ENCODE results near the gene HLCS.

HLCS gene

DNA sequence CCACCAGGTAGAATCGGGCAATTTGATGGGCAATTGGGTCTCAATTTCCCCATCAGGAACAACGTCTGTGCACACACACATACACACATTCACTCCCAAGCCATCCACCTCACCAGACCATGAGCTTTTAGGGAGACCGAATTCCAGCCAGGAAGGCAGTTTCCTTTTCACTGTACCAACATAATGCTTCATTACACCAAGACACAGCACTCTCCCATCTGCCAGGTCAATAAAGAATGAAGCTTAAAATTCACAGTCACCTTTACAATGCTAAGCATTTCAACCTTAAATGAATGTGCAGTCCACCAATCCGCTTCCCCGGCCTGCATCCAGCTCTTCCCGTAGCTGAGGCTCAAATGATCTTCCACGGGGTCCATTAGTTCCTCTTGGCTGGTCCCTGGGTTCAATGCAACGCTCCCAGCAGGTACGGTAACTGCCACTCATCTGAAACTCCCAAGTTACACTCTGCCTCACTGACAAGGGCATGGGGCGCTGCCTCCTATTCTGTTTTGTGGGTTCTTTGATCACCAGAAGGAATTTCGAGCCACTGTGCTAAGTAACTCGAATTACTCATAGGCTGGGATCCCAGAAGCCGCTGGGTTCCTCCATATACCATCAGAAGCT is 162.5 kb downstream of the HLCS start:
- no peak for DNase-seq

DNA sequence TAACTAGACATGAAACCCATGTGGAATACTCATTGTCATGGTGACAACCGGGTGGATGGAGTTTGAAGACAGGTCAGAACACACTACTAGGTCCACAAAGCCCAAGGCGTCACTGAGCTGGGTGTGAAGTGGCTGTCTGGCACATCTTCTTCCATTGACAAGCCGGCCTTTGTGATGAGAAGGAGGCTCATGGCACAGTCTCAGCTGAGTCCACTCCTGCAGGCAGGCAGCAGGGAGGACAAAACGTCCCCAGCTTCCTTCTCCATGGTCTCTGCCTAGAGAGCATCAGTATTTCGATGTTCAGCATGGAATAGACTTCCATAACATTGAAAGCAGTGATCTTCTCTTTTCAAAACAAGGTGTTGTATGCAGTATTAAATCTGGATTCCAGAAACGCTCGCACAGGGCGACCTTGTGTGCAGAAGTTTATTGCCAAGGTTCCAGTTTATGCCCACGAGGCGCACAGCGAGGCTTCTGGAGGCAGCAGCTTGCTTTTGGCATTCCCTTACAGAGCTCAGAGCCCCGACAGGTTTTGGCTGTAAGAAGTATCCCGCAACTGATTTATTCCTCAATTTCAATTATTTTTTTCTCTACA is 163.3 kb downstream of the HLCS start:
- DNase-seq, result no peak

DNA sequence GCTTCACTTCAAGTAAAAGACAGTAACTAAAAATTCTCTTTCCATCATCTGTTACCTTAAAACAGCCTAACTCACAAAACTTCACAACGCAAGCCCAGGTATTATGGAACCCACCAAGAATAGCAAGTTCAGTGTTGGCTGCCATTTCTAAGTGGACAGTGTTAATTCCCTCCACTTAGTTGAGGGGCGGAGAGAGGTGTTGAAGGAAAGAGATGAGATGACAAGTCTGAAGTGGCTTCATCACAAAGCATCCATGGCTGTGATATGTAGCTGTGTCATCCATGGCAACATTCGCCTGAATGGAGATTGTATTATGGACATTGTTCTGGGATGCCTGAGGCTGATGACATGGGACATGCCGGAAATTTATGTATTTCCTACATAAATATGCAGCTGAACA is 165.7 kb downstream of the HLCS start:
- DNase-seq, result no peak

DNA sequence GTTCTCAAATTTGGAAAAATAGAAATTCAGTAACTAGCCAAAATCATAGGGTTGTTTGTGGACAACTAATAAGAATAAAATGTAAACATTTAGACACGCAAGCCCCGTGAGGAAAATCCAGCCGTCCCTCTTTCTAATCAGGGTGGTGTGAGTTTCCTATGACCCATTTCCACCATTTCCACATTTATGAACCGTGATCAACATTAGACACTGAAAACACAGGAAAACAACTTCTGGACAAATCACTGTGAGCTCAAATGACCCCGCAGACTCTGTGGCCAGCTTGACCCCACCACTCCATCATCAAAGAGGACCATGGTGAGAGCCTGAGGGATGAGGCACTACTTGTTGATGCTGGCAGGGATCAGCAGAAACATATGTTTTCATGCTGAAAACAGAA is 166.6 kb downstream of the HLCS start:
- DNase-seq, result no peak

DNA sequence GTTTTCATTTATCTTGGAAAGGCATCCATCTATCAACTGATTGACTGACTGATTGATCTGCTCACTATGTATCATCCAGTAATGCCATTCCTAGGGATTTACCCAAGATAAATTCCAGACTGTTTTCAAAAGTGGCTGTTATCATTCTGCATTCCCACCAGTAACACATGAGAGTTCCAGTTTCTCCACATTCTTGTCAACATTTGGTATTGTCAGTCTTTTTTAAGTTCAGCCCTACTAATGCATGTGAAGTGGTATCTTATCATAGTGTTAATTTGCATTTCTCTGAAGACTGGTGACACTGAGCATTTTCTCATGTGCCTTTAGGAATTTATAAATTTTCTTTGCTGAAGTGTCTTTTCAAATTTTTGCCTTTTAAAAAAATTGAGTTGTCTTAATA is 168.0 kb downstream of the HLCS start:
- no peak for DNase-seq

DNA sequence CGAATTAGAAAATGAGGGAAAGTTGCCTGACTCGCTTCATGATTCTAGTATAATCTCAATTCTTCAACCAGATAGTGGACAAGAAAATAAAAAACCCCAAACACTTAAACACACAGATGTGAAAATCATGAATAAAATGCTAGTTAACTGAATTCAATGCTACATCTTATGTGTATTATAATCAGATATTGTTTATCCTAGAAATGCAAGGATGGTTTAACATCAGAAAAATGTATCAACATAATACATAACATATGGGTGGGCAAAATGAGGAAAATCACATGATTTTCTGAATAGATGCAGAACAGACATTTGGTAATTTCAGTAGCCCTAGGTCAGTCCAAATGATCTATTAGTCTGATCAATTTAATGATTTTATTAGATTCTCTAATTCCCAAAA is 170.4 kb downstream of the HLCS start:
- no peak for DNase-seq

DNA sequence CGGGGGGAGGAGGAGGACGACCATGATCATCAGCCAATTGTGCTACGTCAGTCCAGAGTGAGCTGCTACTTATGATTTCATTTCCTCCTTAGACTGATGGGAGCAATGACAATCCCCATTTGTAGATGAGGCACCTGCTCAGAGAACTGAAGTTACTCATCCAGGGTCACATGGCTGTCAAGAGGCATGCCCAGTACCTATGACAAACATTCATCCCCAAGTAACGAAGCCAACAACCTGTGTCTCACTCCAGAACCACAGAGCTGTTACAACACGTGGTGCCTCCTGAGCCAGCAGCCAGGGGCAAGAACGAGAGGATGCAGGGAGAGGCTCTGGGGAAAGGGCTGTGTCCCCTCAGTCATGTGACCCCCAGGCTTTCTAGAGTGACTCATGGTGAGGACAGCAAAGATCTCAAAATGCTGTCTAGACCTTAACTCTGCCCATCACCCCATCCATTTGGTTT is 173.9 kb downstream of the HLCS start:
- DNase-seq, result peak; percentile 40

DNA sequence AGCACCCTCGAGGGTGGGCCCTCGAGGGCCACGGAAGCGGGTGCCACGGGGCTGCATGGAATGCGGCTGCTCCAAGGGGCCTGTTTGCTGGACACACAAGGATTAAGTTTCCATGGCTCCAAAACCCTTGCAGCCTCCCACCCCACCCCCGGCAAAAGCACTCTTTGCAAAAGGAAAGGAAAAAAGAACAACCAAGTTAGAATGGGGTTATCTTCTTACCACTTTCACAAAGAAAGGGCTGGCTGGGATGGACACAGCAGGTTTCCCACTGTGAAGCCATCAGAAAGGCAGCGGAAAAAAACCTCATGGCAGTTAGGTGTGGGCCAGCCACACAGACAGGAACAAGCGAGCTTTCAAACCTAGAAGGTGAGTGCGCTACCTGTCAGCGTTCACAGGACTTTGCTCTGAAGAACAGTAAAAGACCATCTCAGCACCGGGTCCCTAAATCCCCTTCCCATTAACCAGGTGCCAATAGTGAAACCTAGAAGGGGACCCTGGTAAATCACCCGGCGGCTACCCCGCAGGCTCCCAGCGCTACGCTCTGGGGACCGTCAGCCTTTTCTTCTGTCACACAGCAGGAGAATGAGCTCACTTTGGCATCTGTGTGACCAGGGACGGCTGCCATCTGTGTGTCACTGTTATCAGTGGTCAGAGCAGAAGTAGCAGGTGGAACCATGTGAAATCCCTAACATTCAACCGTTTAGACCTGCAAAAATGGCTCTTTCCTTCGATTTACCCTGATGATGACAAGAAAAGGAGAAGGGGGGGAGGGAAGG is 174.6 kb downstream of the HLCS start:
- no peak for DNase-seq

DNA sequence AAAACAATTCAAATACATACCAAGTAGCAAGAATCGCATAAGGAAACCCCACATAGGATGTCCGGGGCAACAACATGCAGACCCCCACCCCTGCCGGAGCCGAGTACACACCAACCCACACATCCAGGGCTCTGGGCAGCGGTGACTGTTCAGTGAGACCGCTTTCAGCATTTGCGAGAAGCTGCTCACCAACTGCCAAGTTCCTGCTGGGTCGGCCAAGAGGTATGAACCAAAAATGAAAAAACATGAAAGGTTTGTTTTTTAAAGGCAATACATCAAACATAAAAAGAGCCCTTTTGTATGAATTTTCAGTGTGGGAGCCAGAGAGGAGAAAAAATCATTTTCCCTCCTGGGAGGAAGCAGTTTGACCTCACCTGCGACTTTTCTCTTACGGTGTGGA is 175.3 kb downstream of the HLCS start:
- no peak for DNase-seq

DNA sequence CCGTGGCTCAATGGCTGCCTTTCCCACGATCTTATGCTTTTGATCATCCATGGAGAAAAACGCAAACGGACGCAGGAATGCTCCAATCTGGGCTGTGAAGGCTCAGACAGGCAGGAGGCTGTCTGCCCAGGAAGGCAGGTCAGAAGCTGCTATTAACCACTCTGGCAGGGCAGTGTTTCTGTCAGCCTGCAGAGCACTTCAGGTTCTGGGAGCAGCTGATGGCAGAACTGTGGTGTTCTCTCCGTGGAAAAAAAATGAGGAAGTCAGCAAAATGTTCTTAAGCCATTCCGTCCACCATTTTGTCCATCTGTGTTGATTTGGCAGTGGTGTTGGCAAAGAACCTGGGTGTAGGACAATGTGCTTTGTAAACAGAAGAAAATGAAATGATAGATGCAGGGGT is 175.9 kb downstream of the HLCS start:
- no peak for DNase-seq

DNA sequence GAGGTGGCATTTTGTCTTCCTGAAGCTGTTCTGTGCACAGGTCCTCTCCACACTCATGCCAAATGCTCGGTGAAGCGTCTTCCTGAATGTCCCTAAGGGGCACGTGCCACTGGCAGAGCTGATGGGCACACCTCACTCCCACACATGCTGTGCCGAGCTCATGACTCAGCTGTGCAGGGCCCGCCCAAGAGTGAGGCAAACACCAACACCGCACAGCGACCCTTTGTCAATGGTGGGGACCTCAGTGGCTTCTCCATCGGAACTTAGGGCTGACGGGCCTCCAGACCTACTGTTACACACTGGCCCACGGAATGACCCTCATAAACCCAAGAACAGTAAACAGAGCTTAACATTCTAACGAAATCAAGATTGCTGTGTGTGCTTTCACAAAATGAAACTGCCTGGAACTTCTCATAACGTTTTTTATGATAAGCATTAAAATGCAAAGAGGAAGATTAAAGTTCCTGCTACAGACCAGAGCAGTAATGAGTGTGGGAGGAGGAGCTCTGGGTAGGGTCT is 178.3 kb downstream of the HLCS start:
- no peak for DNase-seq

DNA sequence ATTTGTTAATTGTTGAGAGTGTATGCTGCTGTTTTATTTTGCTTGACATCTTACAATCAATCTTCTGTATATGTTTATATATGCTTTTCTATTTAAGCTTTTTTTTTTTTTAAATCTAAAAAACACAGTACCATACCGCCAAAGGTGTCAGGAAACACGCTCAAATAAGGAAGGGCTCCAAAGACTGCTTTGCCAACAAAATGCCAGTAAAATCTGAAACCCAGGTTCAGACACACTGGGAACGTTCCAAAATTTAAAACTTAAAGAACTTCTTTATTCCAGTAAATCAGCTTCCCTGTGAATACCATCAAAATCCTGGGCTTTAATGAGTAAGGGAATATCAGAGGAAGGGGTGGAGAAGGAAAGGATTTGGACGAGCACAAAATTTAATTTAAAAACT is 180.3 kb downstream of the HLCS start:
- DNase-seq, result no peak

DNA sequence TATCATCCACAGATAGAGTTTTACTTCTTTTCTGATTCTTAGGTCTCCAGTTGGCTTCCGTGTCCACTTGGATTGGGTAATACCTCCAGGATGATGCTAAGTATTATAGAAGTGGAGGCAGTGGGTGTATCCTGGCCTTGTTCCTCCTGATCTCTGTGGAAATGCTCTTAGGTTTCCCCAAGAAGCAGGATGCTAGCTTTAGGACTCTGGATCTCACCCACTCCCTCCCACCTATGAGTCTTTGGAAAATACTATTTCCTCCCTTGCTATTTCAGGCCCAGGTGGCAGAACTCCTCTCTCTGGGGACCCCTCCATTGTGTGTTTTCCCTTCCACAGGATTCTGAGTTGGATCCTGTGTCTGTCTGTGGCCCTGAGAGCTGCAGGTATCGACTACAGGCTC is 180.9 kb downstream of the HLCS start:
- DNase-seq, result no peak

DNA sequence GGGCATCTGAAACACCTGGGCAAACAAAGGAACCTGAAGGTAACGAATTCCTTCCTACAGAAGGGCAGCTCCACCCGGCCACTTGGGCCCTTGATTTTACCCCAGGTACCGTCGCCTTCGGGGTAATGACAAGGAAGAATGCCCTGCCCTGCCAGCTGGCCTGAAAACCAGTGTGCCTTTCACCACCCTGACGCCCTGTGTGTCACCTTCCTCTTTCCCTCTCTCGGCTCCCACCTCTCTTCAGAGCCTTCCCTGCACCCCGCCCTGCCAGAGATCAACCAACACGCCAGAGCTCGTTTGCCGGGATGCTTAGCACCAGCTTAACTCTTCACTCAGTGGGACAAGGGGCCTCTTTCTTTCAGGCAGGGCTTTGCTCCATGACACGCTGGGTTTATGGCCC is 181.5 kb downstream of the HLCS start:
- DNase-seq, result no peak

DNA sequence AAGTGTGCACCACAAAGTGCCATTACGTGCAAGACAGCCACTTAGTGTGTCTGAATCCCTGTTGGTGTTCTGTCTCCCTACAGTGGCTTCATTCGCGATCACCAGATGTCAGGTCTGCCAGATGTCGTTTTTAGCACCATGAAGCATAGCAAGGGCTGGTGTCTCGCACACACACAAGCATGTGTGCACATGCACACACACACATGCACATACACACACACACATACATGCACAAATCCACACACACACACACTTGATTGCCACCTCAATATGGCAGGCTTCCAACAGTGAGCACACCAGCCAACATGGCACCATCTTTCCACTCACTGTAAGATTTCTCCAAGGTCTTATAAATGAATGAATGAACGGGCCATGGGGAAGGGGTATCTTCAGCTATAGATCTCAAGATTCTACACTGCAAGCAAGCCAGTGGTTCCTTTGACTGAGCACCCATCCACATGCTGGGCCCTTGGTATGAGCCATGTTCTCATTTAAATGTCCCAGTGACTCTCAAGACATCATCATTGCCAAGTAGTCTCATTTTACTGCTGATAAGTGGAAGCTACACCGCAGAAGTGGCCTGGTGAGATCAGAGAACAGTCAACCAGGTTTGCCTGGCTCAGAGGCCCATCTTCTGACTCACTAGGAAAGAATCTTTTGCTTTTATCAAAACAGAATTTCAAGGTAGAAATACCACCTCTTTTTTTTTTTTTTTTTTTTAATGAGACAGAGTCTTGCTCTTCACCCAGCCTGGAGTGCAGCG is 182.7 kb downstream of the HLCS start:
- no peak for DNase-seq

DNA sequence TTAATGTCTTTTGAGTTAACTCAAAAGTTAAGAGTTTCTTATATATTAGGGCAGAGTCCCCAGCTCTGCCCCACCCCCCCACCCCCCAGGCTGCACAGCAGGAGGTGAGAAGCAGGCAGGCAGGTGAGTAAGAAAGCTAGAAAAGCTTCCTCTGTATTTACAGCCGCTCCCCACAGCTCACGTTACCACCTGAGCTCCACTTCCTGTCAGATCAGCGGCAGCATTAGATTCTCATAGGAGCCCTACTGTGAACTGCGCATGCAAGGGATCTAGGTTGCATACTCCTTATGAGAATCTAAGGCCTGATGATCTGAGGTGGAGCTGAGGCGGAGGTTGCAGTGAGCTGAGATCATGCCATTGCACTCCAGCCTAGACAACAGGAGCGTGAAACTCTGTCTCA is 185.6 kb downstream of the HLCS start:
- DNase-seq, result no peak

DNA sequence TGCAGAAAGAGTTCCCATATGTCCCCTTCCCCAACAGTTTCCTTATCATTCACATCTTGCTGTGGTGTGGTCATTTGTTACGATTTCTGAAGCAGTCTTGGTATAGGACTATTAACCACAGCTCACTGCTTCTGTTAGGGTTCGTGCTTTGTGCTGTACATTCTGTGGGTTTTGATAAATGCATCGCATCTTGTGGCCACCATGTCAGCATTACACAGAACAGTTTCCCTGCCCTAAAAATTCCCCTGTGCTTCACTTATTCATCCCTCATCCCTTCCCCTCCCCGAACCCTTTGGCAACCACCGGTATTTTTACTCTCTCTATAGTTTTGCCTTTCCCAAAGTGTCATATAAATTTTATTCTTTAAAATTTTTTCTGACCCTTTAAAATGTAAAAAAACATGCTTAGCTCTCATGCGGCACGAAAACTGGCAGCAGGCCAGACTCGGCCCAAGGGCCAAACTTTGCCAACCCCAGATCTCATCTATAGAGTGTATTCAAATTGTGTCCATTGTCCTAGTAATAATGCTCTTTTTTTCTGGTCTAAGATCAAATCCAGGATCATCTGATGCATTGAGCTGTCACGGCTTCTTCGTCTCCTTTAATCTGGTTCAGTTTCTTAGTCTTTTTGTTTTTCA is 189.4 kb downstream of the HLCS start:
- no peak for DNase-seq

DNA sequence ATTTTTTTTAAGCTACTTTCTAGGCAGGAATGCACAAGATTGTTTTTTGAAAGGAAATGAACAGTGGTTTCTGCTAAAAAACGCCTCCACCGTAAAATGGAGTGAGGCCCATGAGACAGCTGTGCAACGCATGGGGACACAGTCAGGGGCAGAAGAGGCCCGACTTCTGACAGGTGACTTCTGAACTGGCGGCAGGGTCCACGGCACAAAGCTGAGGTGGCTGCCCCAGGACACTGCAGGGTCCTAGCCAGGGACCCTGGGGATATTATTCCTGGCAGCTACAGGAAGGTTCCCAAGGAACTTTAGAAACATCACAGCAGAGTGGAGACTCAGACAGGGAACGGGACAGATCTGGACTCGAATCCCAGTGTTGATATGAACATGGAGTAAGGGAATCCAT is 192.5 kb downstream of the HLCS start:
- DNase-seq, result no peak

DNA sequence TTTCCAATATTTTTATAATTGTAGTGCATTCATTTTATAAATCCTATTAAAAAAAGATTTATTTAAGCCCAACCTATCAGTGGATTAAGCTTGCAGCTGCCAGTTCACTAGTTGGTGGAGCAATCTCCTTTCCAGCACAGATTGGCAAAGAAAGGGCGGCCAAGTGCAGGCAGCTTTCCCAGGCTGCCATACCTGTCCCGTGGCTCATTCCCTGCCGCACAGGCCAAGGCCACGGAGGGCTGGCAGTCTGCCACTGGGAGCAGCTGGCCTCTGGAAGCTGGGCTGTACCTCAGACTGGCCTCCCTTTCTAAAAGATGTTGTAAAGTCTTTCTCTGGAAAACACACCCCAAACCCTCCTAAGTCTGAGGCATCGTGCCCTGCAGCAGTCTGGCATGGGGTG is 193.4 kb downstream of the HLCS start:
- DNase-seq, result no peak

DNA sequence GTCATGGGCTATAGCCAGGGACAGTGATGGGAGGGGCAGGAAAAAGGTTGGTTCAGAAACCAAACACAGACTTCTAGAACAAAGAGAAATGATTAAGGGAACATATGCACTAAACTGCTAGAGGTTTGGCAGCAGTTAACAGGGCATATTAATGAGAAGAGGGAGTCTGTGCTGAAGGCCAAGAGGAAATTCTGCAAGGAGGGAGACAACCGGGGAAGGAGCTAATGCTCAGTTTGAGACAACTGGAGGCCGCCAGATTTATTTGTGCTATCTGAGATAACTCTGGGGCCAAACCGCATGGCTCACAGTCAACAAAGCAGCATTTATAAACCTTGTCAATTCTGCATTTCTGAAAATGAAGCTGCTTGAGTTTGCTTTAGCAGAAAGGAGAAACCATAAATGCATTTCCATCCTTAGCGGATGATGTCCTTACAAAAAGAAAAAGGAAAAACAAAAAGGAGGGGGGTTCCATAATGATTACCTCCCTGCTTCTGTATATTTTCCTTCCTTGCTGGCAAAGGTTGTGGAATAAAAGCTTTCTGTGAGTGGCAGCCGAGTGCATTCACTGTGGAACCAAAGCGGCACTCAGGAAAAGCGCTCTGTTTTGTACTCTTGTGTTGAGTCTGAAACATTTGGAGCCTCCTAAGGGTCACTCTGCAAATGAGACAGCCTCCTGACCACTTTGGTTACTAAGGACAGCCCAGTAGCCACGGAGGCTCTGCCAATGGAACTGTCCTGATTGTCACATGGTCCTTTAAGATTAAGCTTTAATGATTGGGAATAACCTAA is 197.2 kb downstream of the HLCS start:
- DNase-seq, result no peak

DNA sequence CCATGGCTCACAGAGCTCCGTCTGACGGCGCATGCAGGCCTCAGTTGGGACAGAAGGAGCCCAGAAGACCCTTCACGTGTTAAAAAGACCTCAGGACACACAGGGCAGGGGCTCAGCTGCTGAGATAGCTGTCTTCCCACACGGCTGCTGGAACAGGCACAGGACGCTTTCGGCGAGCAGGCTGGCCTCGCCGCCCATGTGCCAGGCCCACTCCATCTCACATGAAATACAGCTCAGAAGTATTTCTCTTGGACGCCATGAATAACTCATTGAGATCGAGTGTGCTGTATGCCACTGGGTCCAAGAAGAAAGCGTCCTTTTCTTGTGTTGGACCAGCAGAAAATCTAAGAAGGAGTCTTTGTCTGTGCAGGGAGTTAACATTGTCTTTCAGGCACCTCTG is 198.0 kb downstream of the HLCS start:
- no peak for DNase-seq

DNA sequence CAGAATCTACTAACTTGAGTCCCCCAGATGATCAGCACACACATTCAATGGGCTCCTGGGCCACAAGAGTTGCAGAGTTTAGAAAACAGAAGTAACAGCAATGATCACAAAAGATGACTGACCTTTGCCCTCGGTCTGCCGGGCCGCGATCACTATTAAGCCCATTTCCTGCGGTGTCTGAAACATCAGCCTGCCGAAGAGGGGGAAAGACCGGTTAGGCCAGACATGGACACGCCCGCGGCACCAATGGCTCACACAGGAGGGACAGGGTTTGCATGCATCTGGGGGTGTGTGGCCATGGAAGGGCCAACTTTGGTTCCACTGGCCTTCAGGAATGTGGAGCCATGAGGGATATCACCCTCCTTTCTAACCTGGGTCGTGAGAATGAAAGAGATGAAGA is 199.4 kb downstream of the HLCS start:
- DNase-seq, result no peak
